Transverse colon (tissue), 4 donors: ENCODE results near the gene PLXND1.
A peak's percentile ranks its signal among the peaks of the same experiment; 100 is the strongest.

Experiments used
- CTCF ChIP-seq, 5 experiments: fragments of 200-600 bp in 3 of 5; fragments of 450-650 bp in 2 of 5; sonication (generic) in 3 of 5; IDR thresholded peaks; 1 replicate in 2 of 5; 2 replicates in 3 of 5; pipeline ENCODE4 v1.5.1; 2016 to 2017; ENCODE audit warnings: antibody characterized with exemption in 5 of 5, inconsistent platforms in 3 of 5, mild to moderate bottlenecking in 2 of 5, moderate library complexity in 1 of 5
- EP300 ChIP-seq: sonication (generic); formaldehyde crosslinking; IDR thresholded peaks from one replicate; pipeline ENCODE4 v1.6.1; 2017; ENCODE audit warnings: antibody characterized with exemption, low read depth
- POLR2AphosphoS5 ChIP-seq, 3 donors: sonication (generic); formaldehyde crosslinking; IDR thresholded peaks; one replicate each; pipeline ENCODE4 v1.6.1; 2016; ENCODE audit warnings: antibody characterized with exemption in 3 of 3

GRCh38 chr3:129614927-129615363, 8.5 kb upstream of the PLXND1 start:
- TF ChIP-seq EP300, result no peak
- peak in 1 of 3 donors; percentile 15 for TF ChIP-seq POLR2AphosphoS5 (IDR thresholded peaks at IDR 0.05)
- no peak for TF ChIP-seq CTCF (IDR thresholded peaks at IDR 0.05)
